WTC11 (cell line): ENCODE data around the gene CBX5.

Experiments used
- CTCF ChIP-seq: fragments of 200-600 bp; IDR thresholded peaks from 2 replicates; pipeline ENCODE4 v1.8.0; 2022; ENCODE audit warnings: antibody characterized with exemption
- GABPB1 ChIP-seq: sonication (generic); formaldehyde crosslinking; IDR thresholded peaks from 2 replicates; pipeline ENCODE4 v1.8.1; 2023; ENCODE audit warnings: mild to moderate bottlenecking, missing genetic modification reagents
- KAT7 ChIP-seq: sonication (generic); formaldehyde crosslinking; IDR thresholded peaks from 2 replicates; pipeline ENCODE4 v1.8.1; 2023; ENCODE audit warnings: missing genetic modification reagents, mild to moderate bottlenecking, borderline replicate concordance
- NFYB ChIP-seq: sonication (generic); formaldehyde crosslinking; conservative IDR thresholded peaks from 2 replicates; pipeline ENCODE4 v1.8.0; 2022; ENCODE audit warnings: low read depth, missing genetic modification reagents
- NR2C2 ChIP-seq: sonication (generic); formaldehyde crosslinking; IDR thresholded peaks from 2 replicates; pipeline ENCODE4 v1.8.0; 2022; ENCODE audit warnings: mild to moderate bottlenecking, missing genetic modification reagents
- SP1 ChIP-seq: sonication (generic); formaldehyde crosslinking; conservative IDR thresholded peaks from 2 replicates; pipeline ENCODE4 v1.8.1; 2022; ENCODE audit warnings: missing genetic modification reagents
- ZNF416 ChIP-seq: fragments of 250-450 bp; sonication (Bioruptor Pico); IDR thresholded peaks from 2 replicates; pipeline ENCODE4 v1.9.0; 2021; ENCODE audit warnings: mild to moderate bottlenecking, inconsistent platforms
- ZNF512 ChIP-seq: sonication (generic); formaldehyde crosslinking; IDR thresholded peaks from 2 replicates; pipeline ENCODE4 v1.8.1; 2022; ENCODE audit warnings: missing genetic modification reagents, borderline replicate concordance
- TF ChIP-seq, protein P1 (sequence below): sonication (generic); formaldehyde crosslinking; IDR thresholded peaks from 2 replicates; pipeline ENCODE4 v1.8.1; 2022; ENCODE audit warnings: low read depth, missing genetic modification reagents, borderline replicate concordance

- TF ChIP-seq SP1 (CRISPR knock-in tag) = no peak
- no peak for TF ChIP-seq ZNF416 (CRISPR knock-in tag)
- TF ChIP-seq, protein P1, sequence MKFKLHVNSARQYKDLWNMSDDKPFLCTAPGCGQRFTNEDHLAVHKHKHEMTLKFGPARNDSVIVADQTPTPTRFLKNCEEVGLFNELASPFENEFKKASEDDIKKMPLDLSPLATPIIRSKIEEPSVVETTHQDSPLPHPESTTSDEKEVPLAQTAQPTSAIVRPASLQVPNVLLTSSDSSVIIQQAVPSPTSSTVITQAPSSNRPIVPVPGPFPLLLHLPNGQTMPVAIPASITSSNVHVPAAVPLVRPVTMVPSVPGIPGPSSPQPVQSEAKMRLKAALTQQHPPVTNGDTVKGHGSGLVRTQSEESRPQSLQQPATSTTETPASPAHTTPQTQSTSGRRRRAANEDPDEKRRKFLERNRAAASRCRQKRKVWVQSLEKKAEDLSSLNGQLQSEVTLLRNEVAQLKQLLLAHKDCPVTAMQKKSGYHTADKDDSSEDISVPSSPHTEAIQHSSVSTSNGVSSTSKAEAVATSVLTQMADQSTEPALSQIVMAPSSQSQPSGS (CRISPR knock-in tag) = no peak
- TF ChIP-seq CTCF = no peak
- no peak for TF ChIP-seq GABPB1
- no peak for TF ChIP-seq NFYB
- no peak for TF ChIP-seq NR2C2 (CRISPR knock-in tag)
- TF ChIP-seq KAT7 (CRISPR knock-in tag) = no peak
- no peak for TF ChIP-seq ZNF512 (CRISPR knock-in tag)
Observed at GRCh38 chr12:54204316-54204715, 75.6 kb downstream of the CBX5 start.
